ENCODE results near the gene NFKBIB.
"Not testable (repeated sequence)": the region's sequence is repeated elsewhere in the genome, so short reads cannot be mapped to it uniquely, and the experiment has no call there.

NFKBIB gene

GRCh38 chr19:38859631-38860204, 40.1 kb upstream of the NFKBIB start:
- not testable (repeated sequence) for H3K36me3 ChIP-seq (ENCODE audit: control insufficient read depth, insufficient read depth, low read length); H3K4me1 ChIP-seq (ENCODE audit: control insufficient read depth, insufficient read depth, low read length, poor library complexity, severe bottlenecking); H3K27ac ChIP-seq (ENCODE audit: low read depth, low read length, severe bottlenecking); H3K4me3 ChIP-seq (ENCODE audit: extremely low read depth, insufficient read depth, low read length, poor library complexity, severe bottlenecking); H3K9me3 ChIP-seq (ENCODE audit: control insufficient read depth, low read length)
- WGBS, 2 experiments (ENCODE audit: insufficient coverage in 2 of 2) = 88 to 93% methylated on average over 8 to 18 of the region's 21 CpGs

- H3K4me1 ChIP-seq (ENCODE audit: control insufficient read depth, insufficient read depth, low read length, poor library complexity, severe bottlenecking) = peaks cover 5% of the 10 kb centered on the region
- 100% methylated on average over 2 of the region's 3 CpGs; no CpG with 5 or more reads in 1 of the 2 experiments for WGBS, 2 experiments (ENCODE audit: insufficient coverage in 2 of 2)
- no peak overlapping the region for H3K4me3 ChIP-seq (ENCODE audit: extremely low read depth, insufficient read depth, low read length, poor library complexity, severe bottlenecking)
- no peaks in the 10 kb centered on the region for H3K36me3 ChIP-seq (ENCODE audit: control insufficient read depth, insufficient read depth, low read length)
- H3K9me3 ChIP-seq (ENCODE audit: control insufficient read depth, low read length) = peaks cover 5% of the 10 kb centered on the region
- no peak overlapping the region for H3K27ac ChIP-seq (ENCODE audit: low read depth, low read length, severe bottlenecking)
Measured at GRCh38 chr19:38861368-38861767, 38.4 kb upstream of the NFKBIB start.

GRCh38 chr19:38862321-38863059, 37.3 kb upstream of the NFKBIB start:
- Histone ChIP-seq H3K9me3 (ENCODE audit: control insufficient read depth, low read length) (no peaks in the 10 kb centered on the region), H3K36me3 (ENCODE audit: control insufficient read depth, insufficient read depth, low read length) (no peaks in the 10 kb centered on the region), H3K27ac (ENCODE audit: low read depth, low read length, severe bottlenecking) (no peak overlapping the region), H3K4me1 (ENCODE audit: control insufficient read depth, insufficient read depth, low read length, poor library complexity, severe bottlenecking) (peaks cover 5% of the 10 kb centered on the region), H3K4me3 (ENCODE audit: extremely low read depth, insufficient read depth, low read length, poor library complexity, severe bottlenecking) (no peak overlapping the region)
- WGBS, 2 experiments (ENCODE audit: insufficient coverage in 2 of 2) = 90 to 94% methylated on average over 5 to 10 of the region's 10 CpGs

- WGBS, 2 experiments (ENCODE audit: insufficient coverage in 2 of 2) = 95 to 99% methylated on average over 7 to 8 of the region's 10 CpGs
- Histone ChIP-seq H3K27ac (ENCODE audit: low read depth, low read length, severe bottlenecking) (no peak overlapping the region), H3K4me1 (ENCODE audit: control insufficient read depth, insufficient read depth, low read length, poor library complexity, severe bottlenecking) (peaks cover 5% of the 10 kb centered on the region), H3K4me3 (ENCODE audit: extremely low read depth, insufficient read depth, low read length, poor library complexity, severe bottlenecking) (no peak overlapping the region), H3K9me3 (ENCODE audit: control insufficient read depth, low read length) (no peaks in the 10 kb centered on the region), H3K36me3 (ENCODE audit: control insufficient read depth, insufficient read depth, low read length) (no peaks in the 10 kb centered on the region)
Measured at GRCh38 chr19:38867171-38867780, 32.5 kb upstream of the NFKBIB start.

GRCh38 chr19:38868551-38868950, 31.2 kb upstream of the NFKBIB start:
- Histone ChIP-seq H3K27ac (ENCODE audit: low read depth, low read length, severe bottlenecking) (no peak overlapping the region), H3K4me3 (ENCODE audit: extremely low read depth, insufficient read depth, low read length, poor library complexity, severe bottlenecking) (no peak overlapping the region), H3K36me3 (ENCODE audit: control insufficient read depth, insufficient read depth, low read length) (no peaks in the 10 kb centered on the region), H3K9me3 (ENCODE audit: control insufficient read depth, low read length) (no peaks in the 10 kb centered on the region), H3K4me1 (ENCODE audit: control insufficient read depth, insufficient read depth, low read length, poor library complexity, severe bottlenecking) (peaks cover 5% of the 10 kb centered on the region)
- 91 to 100% methylated on average over 3 of the region's 6 CpGs for WGBS, 2 experiments (ENCODE audit: insufficient coverage in 2 of 2)

- no peaks in the 10 kb centered on the region for H3K36me3 ChIP-seq (ENCODE audit: control insufficient read depth, insufficient read depth, low read length)
- 83 to 85% methylated on average over 24 to 34 of the region's 34 CpGs for WGBS, 2 experiments (ENCODE audit: insufficient coverage in 2 of 2)
- peaks cover 5% of the 10 kb centered on the region for H3K4me1 ChIP-seq (ENCODE audit: control insufficient read depth, insufficient read depth, low read length, poor library complexity, severe bottlenecking)
- peak overlapping the region; percentile 1 for H3K4me3 ChIP-seq (ENCODE audit: extremely low read depth, insufficient read depth, low read length, poor library complexity, severe bottlenecking)
- H3K9me3 ChIP-seq (ENCODE audit: control insufficient read depth, low read length) = no peaks in the 10 kb centered on the region
- H3K27ac ChIP-seq (ENCODE audit: low read depth, low read length, severe bottlenecking) = no peak overlapping the region
Measured at GRCh38 chr19:38869160-38869835, 30.5 kb upstream of the NFKBIB start.

- H3K36me3 ChIP-seq (ENCODE audit: control insufficient read depth, insufficient read depth, low read length) = no peaks in the 10 kb centered on the region
- no peaks in the 10 kb centered on the region for H3K9me3 ChIP-seq (ENCODE audit: control insufficient read depth, low read length)
- peak overlapping the region; percentile 1 for H3K4me3 ChIP-seq (ENCODE audit: extremely low read depth, insufficient read depth, low read length, poor library complexity, severe bottlenecking)
- H3K27ac ChIP-seq (ENCODE audit: low read depth, low read length, severe bottlenecking) = no peak overlapping the region
- H3K4me1 ChIP-seq (ENCODE audit: control insufficient read depth, insufficient read depth, low read length, poor library complexity, severe bottlenecking) = peaks cover 5% of the 10 kb centered on the region
- 41 to 55% methylated on average over 27 to 36 of the region's 62 CpGs for WGBS, 2 experiments (ENCODE audit: insufficient coverage in 2 of 2)
Measured at GRCh38 chr19:38869836-38870607, 29.7 kb upstream of the NFKBIB start.

GRCh38 chr19:38870612-38871011, 29.2 kb upstream of the NFKBIB start:
- no peak overlapping the region for H3K27ac ChIP-seq (ENCODE audit: low read depth, low read length, severe bottlenecking)
- H3K9me3 ChIP-seq (ENCODE audit: control insufficient read depth, low read length) = no peaks in the 10 kb centered on the region
- no peaks in the 10 kb centered on the region for H3K36me3 ChIP-seq (ENCODE audit: control insufficient read depth, insufficient read depth, low read length)
- H3K4me3 ChIP-seq (ENCODE audit: extremely low read depth, insufficient read depth, low read length, poor library complexity, severe bottlenecking) = no peak overlapping the region
- WGBS, 2 experiments (ENCODE audit: insufficient coverage in 2 of 2) = 94 to 100% methylated on average over 13 to 18 of the region's 19 CpGs
- peaks cover 2% of the 10 kb centered on the region for H3K4me1 ChIP-seq (ENCODE audit: control insufficient read depth, insufficient read depth, low read length, poor library complexity, severe bottlenecking)

GRCh38 chr19:38873400-38873799, 26.4 kb upstream of the NFKBIB start:
- H3K4me1 ChIP-seq (ENCODE audit: control insufficient read depth, insufficient read depth, low read length, poor library complexity, severe bottlenecking); H3K9me3 ChIP-seq (ENCODE audit: control insufficient read depth, low read length); H3K36me3 ChIP-seq (ENCODE audit: control insufficient read depth, insufficient read depth, low read length); H3K27ac ChIP-seq (ENCODE audit: low read depth, low read length, severe bottlenecking); H3K4me3 ChIP-seq (ENCODE audit: extremely low read depth, insufficient read depth, low read length, poor library complexity, severe bottlenecking): not testable (repeated sequence)
- WGBS, 2 experiments (ENCODE audit: insufficient coverage in 2 of 2) = 92 to 97% methylated on average over 10 of the region's 10 CpGs

- Histone ChIP-seq H3K9me3 (ENCODE audit: control insufficient read depth, low read length) (no peaks in the 10 kb centered on the region), H3K36me3 (ENCODE audit: control insufficient read depth, insufficient read depth, low read length) (no peaks in the 10 kb centered on the region), H3K27ac (ENCODE audit: low read depth, low read length, severe bottlenecking) (no peak overlapping the region), H3K4me3 (ENCODE audit: extremely low read depth, insufficient read depth, low read length, poor library complexity, severe bottlenecking) (no peak overlapping the region), H3K4me1 (ENCODE audit: control insufficient read depth, insufficient read depth, low read length, poor library complexity, severe bottlenecking) (peaks cover 7% of the 10 kb centered on the region)
- WGBS, 2 experiments (ENCODE audit: insufficient coverage in 2 of 2) = 84 to 89% methylated on average over 3 to 6 of the region's 6 CpGs
Measured at GRCh38 chr19:38875656-38876395, 23.9 kb upstream of the NFKBIB start.

Data from mesodermal cell (in vitro differentiated cells).